Left forelimb (tissue), 1 donor: ENCODE results near the gene COX8C.
"Not testable (repeated sequence)": the region's sequence is repeated elsewhere in the genome, so short reads cannot be mapped to it uniquely, and the experiment has no call there.

Experiments
- DNase-seq: peaks from one replicate; pipeline ENCODE4 v3.0.0-alpha.2; 2018; ENCODE audit warnings: low spot score

The COX8C gene

GRCh38 chr14:93375673-93376156, 28.7 kb downstream of the COX8C start:
- no peak for DNase-seq

GRCh38 chr14:93379831-93380230, 32.8 kb downstream of the COX8C start:
- no peak for DNase-seq

GRCh38 chr14:93381644-93382043, 34.7 kb downstream of the COX8C start:
- no peak for DNase-seq

- DNase-seq, result not testable (repeated sequence)
These were observed 37.3 kb downstream of the COX8C start for GRCh38 chr14:93384256-93384655.

- no peak for DNase-seq
These were observed 48.2 kb downstream of the COX8C start for GRCh38 chr14:93395231-93395630.

GRCh38 chr14:93396456-93396855, 49.5 kb downstream of the COX8C start:
- DNase-seq, result no peak
